Coronary artery (tissue), 2 donors: Measurements from ENCODE around the gene TOB2.
"Not testable (repeated sequence)": the region's sequence is repeated elsewhere in the genome, so short reads cannot be mapped to it uniquely, and the experiment has no call there.

Experiments
- DNase-seq: peaks from one replicate; pipeline ENCODE4 v3.0.0-alpha.2; 2017; ENCODE audit warnings: low spot score
- H3K27ac ChIP-seq, 2 donors: fragments of 200-600 bp; sonication (generic); one replicate each; pipeline ENCODE4 v1.5.1; 2016 to 2019
- H3K4me3 ChIP-seq: fragments of 200-600 bp; sonication (generic); 2 replicates; pipeline ENCODE4 v1.5.1; 2016; ENCODE audit warnings: mild to moderate bottlenecking, moderate library complexity
- CTCF ChIP-seq: fragments of 200-600 bp; sonication (generic); IDR thresholded peaks from one replicate; pipeline ENCODE4 v1.5.1; 2019; ENCODE audit warnings: antibody characterized with exemption

TOB2 gene

GRCh38 chr22:41406410-41406809, 40.2 kb downstream of the TOB2 start:
- no peak overlapping the region for H3K4me3 ChIP-seq
- H3K27ac ChIP-seq = peak overlapping the region in 1 of 2 donors; percentile 27
- no peak for DNase-seq
- TF ChIP-seq CTCF = no peak

- no peak for DNase-seq
- no peak for TF ChIP-seq CTCF
- no peak overlapping the region for H3K27ac ChIP-seq
- H3K4me3 ChIP-seq = no peak overlapping the region
Measured at GRCh38 chr22:41405588-41405987, 41.0 kb downstream of the TOB2 start.

GRCh38 chr22:41403532-41404318, 42.9 kb downstream of the TOB2 start:
- Histone ChIP-seq H3K27ac (peak overlapping the region; percentile 64), H3K4me3 (no peak overlapping the region)
- peak; percentile 98 for DNase-seq
- peak; percentile 94 for TF ChIP-seq CTCF

GRCh38 chr22:41402851-41403250, 43.8 kb downstream of the TOB2 start:
- not testable (repeated sequence) for H3K4me3 ChIP-seq, DNase-seq
- H3K27ac ChIP-seq = peak overlapping the region; percentile 59 to 88

GRCh38 chr22:41401781-41402648, 44.6 kb downstream of the TOB2 start:
- no peak for TF ChIP-seq CTCF
- DNase-seq = peak; percentile 88
- Histone ChIP-seq H3K4me3 (peak overlapping the region; percentile 1), H3K27ac (peak overlapping the region; percentile 59 to 88)

GRCh38 chr22:41398921-41399320, 47.7 kb downstream of the TOB2 start:
- no peak overlapping the region for H3K4me3 ChIP-seq
- H3K27ac ChIP-seq = peak overlapping the region in 1 of 2 donors; percentile 7
- no peak for DNase-seq
- TF ChIP-seq CTCF = no peak

- H3K27ac ChIP-seq = no peak overlapping the region
- no peak for DNase-seq
- no peak for TF ChIP-seq CTCF
Measured at GRCh38 chr22:41397143-41397811, 49.3 kb downstream of the TOB2 start.

More at GRCh38 chr22:41397143-41397811, 49.3 kb downstream of the TOB2 start:
- H3K4me3 ChIP-seq = no peak overlapping the region
